Testis (tissue), 2 donors: ENCODE results near the gene ADAMTS20.

ENCODE experiments used
- CTCF ChIP-seq, 3 experiments: fragments of 450-650 bp in 2 of 3; fragments of 200-600 bp in 1 of 3; sonication (generic) in 1 of 3; IDR thresholded peaks; one replicate each; pipeline ENCODE4 v1.5.1; 2016 to 2019; ENCODE audit warnings: antibody characterized with exemption in 3 of 3, mild to moderate bottlenecking in 2 of 3, moderate library complexity in 1 of 3
- POLR2A ChIP-seq: fragments of 450-650 bp; IDR thresholded peaks from one replicate; pipeline ENCODE4 v1.6.1; 2017; ENCODE audit warnings: antibody characterized with exemption, mild to moderate bottlenecking, moderate library complexity

- TF ChIP-seq CTCF (IDR thresholded peaks at IDR 0.05) (no peak), POLR2A (no peak)
These were observed 26.8 kb upstream of the ADAMTS20 start for GRCh38 chr12:43578782-43579181.
